Fibroblast of lung (primary cell): ENCODE results near the gene ARMH2.

Experiments
- CTCF ChIP-seq, 2 donors: IDR thresholded peaks in 1 of 2; conservative IDR thresholded peaks in 1 of 2; 1 replicate in 1 of 2; 2 replicates in 1 of 2; pipeline ENCODE4 v1.5.1; 2011 to 2012; ENCODE audit warnings: low read length in 2 of 2, control low read depth in 1 of 2, inconsistent platforms in 1 of 2, low read depth in 1 of 2, mild to moderate bottlenecking in 1 of 2
- EZH2 ChIP-seq: IDR thresholded peaks from 2 replicates; pipeline ENCODE4 v1.5.1; 2012; ENCODE audit warnings: low read length, control low read depth, mild to moderate bottlenecking; ENCODE audit errors: missing control alignments

- TF ChIP-seq CTCF (conservative IDR thresholded peaks at IDR 0.05 in 1 of 2, IDR thresholded peaks at IDR 0.05 in 1 of 2; ENCODE audit: low read depth in 1 of 2, low read length in 2 of 2): no peak
- no peak for TF ChIP-seq EZH2
These were observed 46.2 kb upstream of the ARMH2 start for GRCh38 chr6:24844903-24845302.
